Measurements from ENCODE around the gene PCSK1.
"Not testable (repeated sequence)": the region's sequence is repeated elsewhere in the genome, so short reads cannot be mapped to it uniquely, and the experiment has no call there.

Gene PCSK1

DNA sequence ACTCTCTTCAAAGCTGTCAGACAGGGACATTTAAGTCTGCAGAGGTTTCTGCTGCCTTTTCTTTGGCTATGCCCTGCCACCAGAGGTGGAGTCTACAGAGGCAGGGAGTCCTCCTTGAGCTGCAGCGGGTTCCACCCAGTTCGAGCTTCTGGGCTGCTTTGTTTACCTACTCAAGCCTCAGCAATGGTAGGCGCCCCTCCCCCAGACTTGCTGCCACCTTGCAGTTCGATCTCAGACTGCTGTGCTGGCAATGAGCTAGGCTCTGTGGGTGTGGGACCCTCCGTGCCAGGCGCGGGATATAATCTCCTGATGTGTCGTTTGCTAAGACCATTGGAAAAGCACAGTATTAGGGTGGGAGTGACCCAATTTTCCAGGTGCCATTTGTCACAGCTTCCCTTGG is 65.7 kb downstream of the PCSK1 start:
- DNase-seq, result not testable (repeated sequence)

DNA sequence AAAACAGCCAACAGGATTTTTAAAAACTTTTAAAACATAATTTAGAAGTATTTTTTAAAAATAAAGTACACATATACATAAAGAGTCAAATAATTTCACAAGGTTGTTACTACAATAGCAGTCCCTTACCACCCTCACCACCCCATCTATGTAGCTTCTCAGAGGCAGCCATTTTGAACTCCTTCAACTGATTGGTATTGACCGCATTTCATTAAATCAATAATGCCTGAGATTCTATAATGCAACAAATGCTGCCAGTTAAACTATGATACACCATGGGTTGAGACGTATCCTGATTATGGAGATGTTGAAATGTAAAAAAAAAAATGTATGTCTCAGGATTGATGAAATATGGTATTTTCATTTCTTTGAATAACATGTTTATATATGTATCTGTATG is 78.8 kb downstream of the PCSK1 start:
- DNase-seq, result no peak

DNA sequence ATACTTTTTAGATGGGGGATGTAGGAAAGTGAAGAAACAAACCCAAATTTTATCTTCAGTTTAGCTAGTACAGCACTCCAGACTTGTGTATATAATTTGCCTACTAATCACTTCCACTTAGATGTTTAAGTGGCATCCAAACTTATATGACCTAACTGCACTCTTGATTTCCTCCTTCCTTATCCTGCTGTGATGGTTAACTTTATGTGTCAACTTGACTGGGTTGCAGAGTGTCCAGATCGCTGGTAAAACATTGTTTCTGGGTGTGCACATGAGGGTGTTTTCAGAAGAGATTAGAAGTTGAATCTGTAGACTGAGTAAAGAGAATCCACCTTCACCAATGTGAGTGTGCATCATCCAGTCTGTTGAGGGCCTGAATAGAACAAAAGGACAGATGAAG is 79.8 kb downstream of the PCSK1 start:
- no peak for DNase-seq

DNA sequence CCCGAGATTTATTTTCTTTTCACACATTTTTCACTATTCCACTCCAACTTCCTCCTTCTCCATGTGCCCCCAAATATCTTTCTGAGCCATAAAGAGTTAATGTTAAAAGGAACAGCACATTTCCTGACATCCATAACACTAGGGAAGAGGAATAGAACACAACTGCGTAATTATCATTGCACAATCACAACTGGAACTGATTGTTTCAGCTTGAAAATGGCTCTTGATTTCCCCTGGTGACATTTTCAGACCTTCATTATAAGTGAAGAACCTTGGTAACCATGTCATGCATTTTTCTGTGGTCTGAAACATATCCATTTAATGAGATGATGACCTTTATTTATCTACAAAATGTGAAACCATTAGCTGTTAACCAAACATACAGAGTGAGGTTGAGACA is 82.4 kb downstream of the PCSK1 start:
- DNase-seq, result no peak

DNA sequence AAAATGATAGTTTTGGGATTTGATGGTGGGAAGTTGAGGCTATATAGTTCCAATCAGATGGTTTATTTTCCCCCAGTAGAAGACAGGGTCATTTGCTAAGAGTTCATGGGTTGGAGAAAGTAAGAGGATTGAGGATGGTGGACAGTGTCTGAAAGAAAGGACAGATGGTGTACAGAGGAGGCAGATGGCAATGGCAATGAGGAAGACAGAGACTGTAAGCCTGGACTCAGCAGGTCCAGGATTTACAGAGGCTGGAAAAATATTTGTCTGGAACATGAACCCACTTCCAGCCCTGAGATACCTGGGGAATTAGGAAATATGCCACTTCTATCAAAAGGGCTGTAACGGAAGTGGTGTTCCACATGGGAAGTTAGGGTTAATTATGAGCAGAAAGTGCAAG is 84.5 kb downstream of the PCSK1 start:
- no peak for DNase-seq

DNA sequence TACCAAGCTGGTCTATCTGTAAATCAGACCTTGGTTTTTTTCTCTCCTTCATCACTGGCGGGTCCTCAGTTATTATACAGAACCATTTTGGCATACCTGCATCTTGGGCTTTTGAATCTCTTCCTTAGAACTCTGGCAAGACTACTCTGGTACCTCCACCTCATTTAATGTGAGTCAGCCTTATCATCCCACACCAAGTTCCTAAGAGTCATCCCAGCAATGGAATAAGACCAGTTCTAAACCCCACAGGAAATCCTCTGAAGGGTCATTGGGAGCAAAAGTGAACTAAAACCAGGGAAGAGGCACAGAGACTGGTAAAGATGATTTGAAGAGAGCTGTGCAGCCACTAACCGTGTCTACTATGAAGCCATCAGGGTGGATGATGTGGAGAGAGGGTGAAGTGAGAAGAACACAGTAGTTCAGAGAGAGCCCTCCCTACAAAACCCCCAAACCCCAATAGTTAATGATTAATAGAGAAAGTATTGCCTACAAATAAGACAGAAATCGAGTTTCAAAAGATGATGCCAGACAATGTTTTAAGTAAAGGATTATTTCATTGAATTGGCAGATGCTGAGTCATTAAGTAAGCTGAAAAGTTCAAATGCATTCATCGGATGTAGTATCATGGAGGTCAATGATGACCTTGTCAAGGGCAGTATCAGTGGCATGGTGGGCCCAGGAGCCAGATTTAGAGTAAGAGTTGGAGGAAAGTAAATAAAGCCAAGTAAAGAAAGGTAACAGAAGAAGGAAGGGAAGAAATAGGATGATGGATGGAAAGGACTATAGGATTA is 85.4 kb downstream of the PCSK1 start:
- DNase-seq, result no peak

DNA sequence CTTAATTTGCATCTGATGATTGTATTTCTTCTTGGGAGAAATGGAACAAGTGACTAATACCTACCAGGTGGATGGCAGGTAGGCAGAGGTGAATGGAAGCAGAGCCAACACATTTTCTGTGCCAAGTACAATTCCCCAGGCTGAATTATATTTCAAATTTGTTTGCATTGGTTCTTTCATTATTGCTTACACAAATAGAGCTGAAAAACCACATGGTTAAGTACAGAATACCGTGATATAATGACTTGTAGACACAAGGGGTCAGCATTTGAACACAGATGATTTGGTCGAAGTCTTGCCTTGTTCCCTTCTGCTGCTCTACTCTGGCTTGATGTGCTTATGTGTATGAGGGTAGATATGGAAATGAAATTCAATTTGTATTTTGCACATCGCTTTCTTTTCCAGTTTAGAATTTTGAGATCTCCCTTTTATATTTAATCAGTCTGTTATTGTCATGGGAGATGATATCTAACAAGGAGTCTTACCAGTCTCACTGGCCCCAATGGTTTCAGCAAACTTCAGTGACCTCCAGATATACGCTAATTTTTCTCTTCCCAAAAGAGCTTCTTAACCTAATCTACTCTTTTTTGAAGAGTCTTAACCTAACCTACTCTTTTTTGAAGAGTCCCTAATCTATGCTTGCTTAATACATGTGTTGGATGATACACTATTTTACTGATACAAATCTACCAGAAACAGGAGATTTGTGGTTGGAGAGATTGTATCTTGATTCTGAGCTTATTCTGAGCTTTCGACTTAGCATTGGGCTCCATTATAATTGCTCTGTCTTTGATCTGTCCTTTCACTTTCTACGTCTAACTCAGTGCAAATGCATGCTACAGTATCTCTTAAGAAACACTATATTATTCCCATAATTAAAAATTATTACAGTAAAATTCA is 88.1 kb downstream of the PCSK1 start:
- no peak for DNase-seq

DNA sequence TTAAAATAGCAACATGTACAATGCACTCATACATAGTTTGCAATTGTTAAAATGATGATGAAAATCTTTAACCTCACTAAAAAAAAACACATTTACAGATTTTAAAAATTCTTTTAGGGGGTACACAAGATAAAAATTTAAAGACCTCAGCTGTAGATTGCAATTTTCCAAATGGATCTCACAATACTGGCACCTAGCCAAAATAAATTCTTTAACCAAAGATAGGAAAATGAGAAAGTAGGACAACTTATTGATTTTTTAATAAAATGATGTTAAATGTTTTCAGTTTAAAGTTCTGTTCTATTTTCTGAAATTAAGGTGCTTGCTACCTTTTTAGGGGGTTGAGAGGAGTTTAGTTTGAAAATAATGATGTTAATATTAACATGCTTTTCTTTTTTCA is 90.0 kb downstream of the PCSK1 start:
- DNase-seq, result no peak

DNA sequence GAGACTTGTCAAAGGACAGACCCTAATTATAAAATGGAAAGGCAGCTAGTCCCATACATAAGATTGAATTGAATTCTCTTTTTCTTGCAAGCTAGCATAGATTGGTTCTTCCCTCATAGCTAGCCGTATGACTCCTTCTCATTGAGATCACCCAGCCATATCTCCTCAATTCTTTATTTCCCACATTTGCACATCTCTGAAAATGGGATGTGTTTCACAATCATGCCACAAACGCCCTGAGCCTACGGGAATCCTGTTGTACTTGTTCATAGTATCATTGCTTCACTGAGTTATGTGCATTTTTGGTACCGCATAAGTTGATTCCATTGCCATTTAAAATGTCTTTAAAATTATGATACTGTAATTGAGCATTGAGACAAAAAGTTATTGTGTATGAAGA is 90.5 kb downstream of the PCSK1 start:
- DNase-seq, result no peak
